ENCODE measurements around the gene SMOC2. TPM values are rescaled to one million over a fixed set of nuclear protein-coding genes. Genes with fewer than 3 reads are reported as not detected.

The SMOC2 gene
- total RNA-seq, 1 experiment from 2014 or later: not detected

- no peak for DNase-seq (ENCODE audit: low read depth)
Measured at GRCh38 chr6:168648240-168649125, 207.5 kb downstream of the SMOC2 start.

- DNase-seq (ENCODE audit: low read depth): no peak
Measured at GRCh38 chr6:168649209-168649608, 208.2 kb downstream of the SMOC2 start.

- DNase-seq (ENCODE audit: low read depth): no peak
Measured at GRCh38 chr6:168650671-168651111, 209.7 kb downstream of the SMOC2 start.

GRCh38 chr6:168655462-168656152, 214.6 kb downstream of the SMOC2 start:
- DNase-seq (ENCODE audit: low read depth): no peak

GRCh38 chr6:168658059-168658458, 217.1 kb downstream of the SMOC2 start:
- DNase-seq (ENCODE audit: low read depth): no peak

GRCh38 chr6:168660400-168660945, 219.5 kb downstream of the SMOC2 start:
- no peak for DNase-seq (ENCODE audit: low read depth)

GRCh38 chr6:168662301-168662936, 221.4 kb downstream of the SMOC2 start:
- no peak for DNase-seq (ENCODE audit: low read depth)

- DNase-seq (ENCODE audit: low read depth): no peak
Measured at GRCh38 chr6:168663041-168663440, 222.1 kb downstream of the SMOC2 start.

- DNase-seq (ENCODE audit: low read depth): no peak
Measured at GRCh38 chr6:168664956-168665355, 224.0 kb downstream of the SMOC2 start.

GRCh38 chr6:168666170-168666569, 225.2 kb downstream of the SMOC2 start:
- DNase-seq (ENCODE audit: low read depth): no peak

GRCh38 chr6:168666699-168667427, 225.9 kb downstream of the SMOC2 start:
- no peak for DNase-seq (ENCODE audit: low read depth)

GRCh38 chr6:168667428-168667805, 226.4 kb downstream of the SMOC2 start:
- no peak for DNase-seq (ENCODE audit: low read depth)

GRCh38 chr6:168670401-168670985, 229.5 kb downstream of the SMOC2 start:
- DNase-seq (ENCODE audit: low read depth): no peak

- DNase-seq (ENCODE audit: low read depth): no peak
Measured at GRCh38 chr6:168671028-168671862, 230.3 kb downstream of the SMOC2 start.

GRCh38 chr6:168671863-168672546, 231.0 kb downstream of the SMOC2 start:
- DNase-seq (ENCODE audit: low read depth): no peak

- DNase-seq (ENCODE audit: low read depth): no peak
Measured at GRCh38 chr6:168674595-168674994, 233.6 kb downstream of the SMOC2 start.

GRCh38 chr6:168675375-168675774, 234.4 kb downstream of the SMOC2 start:
- no peak for DNase-seq (ENCODE audit: low read depth)

- no peak for DNase-seq (ENCODE audit: low read depth)
Measured at GRCh38 chr6:168675933-168676551, 235.1 kb downstream of the SMOC2 start.

Data from HT1080 (cell line).